ENCODE data around the gene FCF1. TPM values are rescaled to one million over a fixed set of nuclear protein-coding genes. Genes with fewer than 3 reads are reported as not detected.
A peak's percentile ranks its signal among the peaks of the same experiment; 100 is the strongest.

FCF1 gene
- total and polyA plus RNA-seq, 9 of the 15 experiments (the other 6 are each of a cell fraction or from before 2014, with no cell fraction given) = 6.8 to 91.9 (median 40.0) TPM

GRCh38 chr14:74705613-74706500 lies 7.1 kb upstream of the FCF1 start (continued):
- no peak for TF ChIP-seq ZFP91 (CRISPR knock-in tag; IDR thresholded peaks at IDR 0.05)

GRCh38 chr14:74710480-74710879 lies 2.5 kb upstream of the FCF1 start:
- POLR2A ChIA-PET = interaction anchor here (0.6 kb wide), 1 partner anchor 87 kb away, joined by 3 read pairs; no protein-coding TSS in a partner anchor
- TF ChIP-seq ZNF75A (CRISPR knock-in tag; IDR thresholded peaks at IDR 0.05) (no peak), SRSF3 (IDR thresholded peaks at IDR 0.05; ENCODE audit: insufficient read depth, low read length) (no peak), KLF13 (tag; IDR thresholded peaks at IDR 0.05; ENCODE audit: borderline replicate concordance, low read depth) (no peak), ARID1B (IDR thresholded peaks at IDR 0.05) (peak; percentile 91), RAD51 (IDR thresholded peaks at IDR 0.05; ENCODE audit: borderline replicate concordance, low read depth) (no peak), ZNF655 (CRISPR knock-in tag; IDR thresholded peaks at IDR 0.05) (no peak), JUND (IDR thresholded peaks at IDR 0.05; ENCODE audit: borderline replicate concordance, low read depth, low read length) (no peak), JUND (tag; IDR thresholded peaks at IDR 0.05; ENCODE audit: borderline replicate concordance, low read depth, low read length) (no peak), POLR2B (IDR thresholded peaks at IDR 0.05; ENCODE audit: low read depth, partially characterized antibody) (no peak), NCOA6 (IDR thresholded peaks at IDR 0.05) (no peak), SNAPC5 (CRISPR knock-in tag; IDR thresholded peaks at IDR 0.05) (no peak), FOS (IDR thresholded peaks at IDR 0.05; ENCODE audit: extremely low read depth, insufficient read length) (no peak), RBM34 (IDR thresholded peaks at IDR 0.05; ENCODE audit: borderline replicate concordance, insufficient read depth, low read length) (no peak), KDM1A (IDR thresholded peaks at IDR 0.05) (peak; percentile 18 to 27; a peak in 1 of 4 replicates), DPF2 (IDR thresholded peaks at IDR 0.05) (peak; percentile 58; the same call in 1 of the 2 replicates), MEF2A (IDR thresholded peaks at IDR 0.05; ENCODE audit: control insufficient read depth, low read depth, low read length) (no peak), BMI1 (IDR thresholded peaks at IDR 0.05; ENCODE audit: low read length) (no peak)

More at GRCh38 chr14:74710480-74710879, 2.5 kb upstream of the FCF1 start:
- Histone ChIP-seq H3K4me1 (replicated peaks in 1 of 2; ENCODE audit: control insufficient read depth in 2 of 2, insufficient read depth in 2 of 2, low read length in 2 of 2) (peaks cover 0 to 8% of the 10 kb centered on the region in 2 experiments; a peak in 2 of 5 replicates), H3K27ac (ENCODE audit: extremely low read depth, low read depth, low read length) (peak overlapping the region; percentile 8; the same call in 1 of the 3 replicates), H3K4me3 (no peak overlapping the region; the same call in 1 of the 2 replicates), H3K9me1 (ENCODE audit: control insufficient read depth, insufficient read depth, low read length) (no peaks in the 10 kb centered on the region), H4K20me1 (replicated peaks; ENCODE audit: control insufficient read depth, insufficient read depth, low read length) (no peaks in the 10 kb centered on the region), H3K9ac (ENCODE audit: insufficient read depth in 1 of 2, low read depth in 2 of 2, low read length in 2 of 2) (no peak overlapping the region), H2AFZ (ENCODE audit: low read depth, low read length) (no peak overlapping the region), H3K9me3 (replicated peaks; ENCODE audit: control insufficient read depth, insufficient read depth, low read depth, low read length) (no peaks in the 10 kb centered on the region), H3K36me3 (ENCODE audit: control insufficient read depth, insufficient read depth, low read length) (peaks cover 10% of the 10 kb centered on the region; the same call in 2 of the 3 replicates), H3K79me2 (ENCODE audit: control insufficient read depth, insufficient read depth, low read length) (peaks cover 84% of the 10 kb centered on the region), H3K27me3 (ENCODE audit: control insufficient read depth in 2 of 2, insufficient read depth in 2 of 2, low read length in 2 of 2) (no peaks in the 10 kb centered on the region), H3K4me2 (ENCODE audit: insufficient read depth, low read length) (peak overlapping the region; percentile 63)
- no TSS peak for BruUV-seq (replicated peaks)
- in situ Hi-C loops (cut with MboI) = loop anchor here (10.0 kb wide), 1 partner anchor 1186 kb away; no protein-coding TSS in a partner anchor
- peak; percentile 70 for FAIRE-seq
- DNase-seq (ENCODE audit: extremely low read depth in 1 of 4, low spot score in 3 of 4) = peak; percentile 23 to 58 (median 36)
- 0% methylated on average over 1 of the region's 1 CpG for WGBS (ENCODE audit: insufficient coverage, low coverage, missing lambda C conversion rate)
- intact Hi-C loops (cut with micrococcal nuclease) = loop anchor here (5.0 kb wide), 1 partner anchor 52 kb away; the partner anchor contains the start of gene YLPM1
- CTCF ChIA-PET (ENCODE audit: low intra/inter-chr PET ratio) = no interaction called here
- ATAC-seq = peak; percentile 48
